HS-5 (cell line): ENCODE results near the gene RFTN1.

Experiments used
- DNase-seq: peaks from one replicate; pipeline ENCODE4 v3.0.0-alpha.2; 2012; ENCODE audit warnings: low read depth

The RFTN1 gene

DNA sequence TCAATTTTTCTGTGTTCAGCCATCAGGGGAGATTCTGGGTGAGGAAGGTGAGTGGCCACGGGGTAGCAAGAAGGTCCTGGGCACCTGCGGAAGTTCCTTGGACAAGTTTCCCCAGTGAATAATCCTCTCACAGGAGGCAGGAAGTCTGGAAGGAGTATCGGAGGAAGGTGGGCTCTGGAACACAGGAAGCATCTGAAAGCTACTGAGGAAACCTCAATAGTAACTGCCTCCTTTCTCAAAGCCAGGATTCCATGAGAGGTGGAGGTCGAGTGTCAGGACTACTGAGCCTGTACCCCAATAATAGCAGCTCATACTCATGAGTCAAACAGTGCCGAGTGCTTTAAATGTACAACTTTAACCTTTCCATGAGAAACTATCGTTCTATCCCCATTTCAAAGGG lies 137.6 kb downstream of the RFTN1 start:
- no peak for DNase-seq

GRCh38 chr3:16374935-16375245 lies 138.6 kb downstream of the RFTN1 start:
- DNase-seq, result no peak

DNA sequence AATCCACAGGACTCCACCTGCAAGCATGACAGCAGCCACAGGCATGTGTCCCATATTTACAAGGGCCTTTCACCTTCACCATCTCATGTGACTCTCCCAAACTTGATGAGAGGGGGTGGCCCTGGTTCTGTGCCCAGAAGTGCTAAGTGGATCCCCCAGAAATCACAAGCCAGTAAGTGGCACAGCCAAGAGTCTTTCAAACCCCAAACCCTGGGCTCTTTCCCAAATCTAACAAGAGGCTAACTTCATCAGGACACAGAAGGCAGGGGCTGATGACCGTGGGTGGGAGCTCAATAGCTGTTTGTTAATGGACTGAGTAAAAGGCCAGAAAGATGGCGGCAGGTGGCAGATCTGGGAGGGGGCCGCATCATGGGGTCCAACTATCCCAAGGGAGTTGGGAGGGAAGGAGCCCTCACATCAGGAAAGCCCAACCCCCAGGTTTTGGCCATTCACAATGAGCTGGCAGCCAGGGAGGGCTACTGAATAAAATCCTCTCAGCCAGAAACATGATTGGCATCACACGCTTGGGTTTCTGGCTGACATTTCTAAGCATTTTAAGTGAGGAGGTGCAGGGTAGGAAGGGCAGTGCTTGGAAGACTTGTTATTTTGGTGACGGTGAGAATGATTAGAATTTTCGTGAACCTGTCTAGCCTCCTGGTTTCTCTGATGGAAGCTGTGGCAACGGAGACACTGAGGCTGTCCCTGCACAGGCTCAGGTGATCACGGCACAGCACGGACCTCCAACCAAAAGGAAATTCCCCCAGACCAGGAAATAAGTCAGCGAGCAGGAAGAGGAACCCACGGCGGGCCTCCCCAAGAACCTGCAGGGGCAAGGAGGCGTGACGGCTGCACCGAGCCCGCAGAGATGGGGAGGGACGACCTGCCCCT lies 139.2 kb downstream of the RFTN1 start:
- DNase-seq, result no peak

GRCh38 chr3:16373341-16373946 lies 140.1 kb downstream of the RFTN1 start:
- no peak for DNase-seq

DNA sequence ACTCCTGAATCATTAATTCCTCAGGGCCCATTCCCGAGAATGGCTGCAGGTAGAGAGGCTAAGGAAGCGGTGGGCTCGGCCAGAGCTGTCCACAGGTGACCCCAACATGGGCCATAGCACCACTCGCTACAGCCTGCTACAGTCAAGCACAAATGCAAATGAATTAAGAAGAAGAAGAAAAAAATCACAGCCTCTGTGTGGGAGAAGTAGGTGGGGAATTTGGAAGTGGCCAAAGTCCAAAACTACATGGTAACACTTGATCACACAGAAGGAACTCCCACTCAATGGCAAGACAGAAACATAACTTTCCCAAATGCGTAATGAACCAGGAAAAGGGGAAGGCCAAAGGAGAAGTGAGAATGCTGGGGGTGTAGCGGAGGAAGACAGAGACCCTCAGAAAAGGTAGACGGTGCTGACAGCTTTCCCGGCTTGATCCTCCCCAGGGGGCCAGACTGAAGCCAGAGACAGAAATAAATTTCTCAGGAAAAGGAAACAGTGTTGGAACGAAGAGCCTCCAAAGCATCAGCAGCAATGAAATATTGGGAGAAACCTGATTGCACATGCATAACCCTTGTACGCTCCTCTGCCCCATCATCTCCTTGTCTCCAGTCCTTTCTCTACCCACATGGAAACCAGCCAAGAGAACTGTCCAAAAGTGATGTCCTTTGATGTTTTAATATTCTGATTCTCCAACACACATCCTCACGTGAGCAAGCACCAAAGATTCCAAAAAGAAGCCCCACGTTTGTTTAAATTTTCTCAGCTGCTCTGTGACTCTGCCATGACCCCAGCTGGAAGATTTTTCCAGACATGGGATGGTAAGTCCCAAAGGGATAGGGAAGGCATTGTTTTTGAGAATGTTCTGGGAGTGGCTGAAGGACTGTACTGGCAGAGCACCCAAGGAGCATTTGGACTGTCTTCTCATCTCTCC lies 140.9 kb downstream of the RFTN1 start:
- DNase-seq, result no peak

- DNase-seq, result no peak
Measured at GRCh38 chr3:16370872-16371740, 142.4 kb downstream of the RFTN1 start.

DNA sequence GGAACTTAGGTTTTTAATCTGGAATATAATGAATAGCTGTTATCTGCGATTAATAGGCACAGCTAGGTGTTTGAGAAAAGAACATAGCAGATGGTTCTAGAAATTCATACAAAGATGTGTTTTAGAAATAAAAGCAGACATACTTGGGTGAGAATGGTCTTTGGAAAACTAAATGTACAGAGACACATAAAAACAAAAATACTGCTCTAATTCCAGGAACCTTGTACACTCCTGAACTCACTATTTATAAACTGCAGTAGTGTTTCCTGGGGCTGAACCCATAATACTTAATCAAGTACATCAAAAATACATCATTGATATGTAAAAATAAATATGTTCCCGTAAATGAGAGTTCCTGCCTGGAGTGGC lies 143.0 kb downstream of the RFTN1 start:
- DNase-seq, result no peak

GRCh38 chr3:16369885-16370284 lies 143.6 kb downstream of the RFTN1 start:
- no peak for DNase-seq

- no peak for DNase-seq
Measured at GRCh38 chr3:16369276-16369675, 144.2 kb downstream of the RFTN1 start.

DNA sequence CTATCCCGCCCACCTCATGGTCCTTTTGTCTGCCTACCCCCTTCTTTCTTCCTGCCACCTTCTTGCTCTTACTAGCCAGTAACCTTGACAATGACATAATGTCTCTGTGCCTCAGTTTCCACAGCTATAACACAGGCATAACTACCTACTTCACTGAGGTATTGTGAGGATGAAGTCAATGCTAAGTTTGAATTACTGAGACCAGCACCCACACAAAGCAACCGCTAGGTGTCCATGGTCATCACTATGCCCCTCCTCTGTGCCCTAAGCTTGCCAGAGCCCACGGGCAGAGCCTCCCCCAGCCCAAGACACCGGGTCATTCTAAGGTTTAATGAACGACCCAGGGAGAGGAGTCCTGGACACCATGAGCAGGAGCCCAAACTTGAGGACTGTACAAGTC lies 146.9 kb downstream of the RFTN1 start:
- no peak for DNase-seq

DNA sequence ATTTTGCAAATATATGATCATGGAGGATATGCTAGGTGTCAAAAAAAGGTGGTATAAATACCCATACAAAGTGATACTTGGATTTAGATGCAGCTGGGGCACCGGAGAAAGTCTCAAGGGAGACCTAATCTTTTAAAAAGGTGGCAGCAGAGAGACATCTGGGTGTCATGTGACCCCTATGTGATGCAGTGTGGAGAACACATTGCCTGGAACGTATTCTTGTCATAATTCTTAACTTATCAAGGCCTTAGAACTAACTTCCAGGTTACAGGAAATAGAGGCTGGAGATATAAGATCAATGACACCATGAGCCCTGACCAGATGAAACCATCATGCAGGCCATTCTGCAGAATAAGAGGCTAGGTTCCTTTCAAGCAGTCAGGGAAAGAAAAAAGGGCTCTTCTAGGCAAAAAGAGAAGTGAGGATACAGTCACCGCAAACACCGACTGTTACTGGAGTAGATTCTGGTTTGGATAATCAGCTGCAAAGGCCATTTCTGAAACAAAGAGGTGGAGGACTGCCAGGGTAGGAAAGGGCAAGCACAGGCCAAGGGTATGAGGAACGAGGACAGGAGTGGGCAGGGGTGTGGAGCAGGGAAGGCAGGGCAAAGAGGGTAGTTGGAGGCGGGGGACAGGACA lies 147.9 kb downstream of the RFTN1 start:
- no peak for DNase-seq

- no peak for DNase-seq
Measured at GRCh38 chr3:16364963-16365362, 148.5 kb downstream of the RFTN1 start.

GRCh38 chr3:16364323-16364722 lies 149.2 kb downstream of the RFTN1 start:
- DNase-seq, result no peak

- no peak for DNase-seq
Measured at GRCh38 chr3:16363636-16364035, 149.9 kb downstream of the RFTN1 start.

DNA sequence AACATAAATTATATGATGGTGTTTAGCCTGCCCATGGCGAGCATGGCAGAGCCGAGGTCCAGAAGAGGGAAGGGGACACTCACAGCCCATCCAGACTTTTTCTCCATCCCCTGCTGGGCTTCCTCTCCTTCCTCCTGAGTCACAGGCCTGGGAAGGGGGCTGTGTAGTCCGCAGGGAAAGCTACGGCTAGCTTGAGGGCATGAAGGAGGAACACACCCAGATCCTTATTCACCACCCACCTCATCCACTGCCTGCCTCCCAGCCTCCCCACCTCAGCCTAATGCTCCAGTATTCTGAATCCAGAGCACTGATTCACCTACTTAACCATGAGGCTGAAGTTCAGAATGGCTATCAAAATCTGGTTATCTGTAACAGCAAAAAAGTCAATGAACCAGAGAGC lies 150.7 kb downstream of the RFTN1 start:
- no peak for DNase-seq

GRCh38 chr3:16361087-16361486 lies 152.4 kb downstream of the RFTN1 start:
- DNase-seq, result no peak

GRCh38 chr3:16359331-16359730 lies 154.2 kb downstream of the RFTN1 start:
- no peak for DNase-seq

DNA sequence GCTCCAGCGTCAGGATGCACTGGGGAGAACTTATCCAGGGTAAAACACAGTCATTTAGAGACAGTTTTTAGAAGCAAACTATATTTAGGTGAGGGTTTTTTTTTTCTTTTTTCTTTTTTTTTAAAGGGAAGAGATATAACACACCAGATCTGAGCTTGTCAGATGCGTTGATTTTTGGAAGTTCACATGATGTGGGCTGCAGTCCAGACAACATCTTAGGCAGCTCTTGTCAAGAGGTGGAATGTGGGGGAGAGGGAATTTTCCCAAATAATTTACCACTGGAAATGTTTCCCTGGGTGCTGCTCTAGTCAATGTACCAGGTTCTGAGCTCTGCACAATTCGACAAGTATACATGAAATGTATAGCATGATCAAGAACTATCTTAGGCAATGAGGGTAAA lies 155.2 kb downstream of the RFTN1 start:
- no peak for DNase-seq

- DNase-seq, result no peak
Measured at GRCh38 chr3:16357186-16358121, 156.0 kb downstream of the RFTN1 start.

- DNase-seq, result no peak
Measured at GRCh38 chr3:16355828-16356227, 157.7 kb downstream of the RFTN1 start.
